Right lobe of liver (tissue), 6 donors: ENCODE data around the gene TANGO2. TPM values are rescaled to one million over a fixed set of nuclear protein-coding genes. Genes with fewer than 3 reads are reported as not detected.

Experiments used
- ATAC-seq, 4 donors: fragments of 200-7000 bp; cut with Tn5 transposase; one replicate each; pipeline ENCODE4 v1.9.1; 2020; ENCODE audit warnings: mild to moderate bottlenecking in 4 of 4, moderate library complexity in 4 of 4
- DNase-seq, 3 donors: peaks; one replicate each; pipeline ENCODE4 v3.0.0-alpha.2; 2020
- H3K27ac ChIP-seq, 3 donors: fragments of 200-600 bp; one replicate each; pipeline ENCODE4 v1.8.0; 2022
- H3K27me3 ChIP-seq, 2 donors: fragments of 200-600 bp; one replicate each; pipeline ENCODE4 v1.8.0; 2022
- H3K36me3 ChIP-seq, 4 donors: fragments of 200-600 bp; sonication (generic) in 1 of 4; one replicate each; pipeline versions ENCODE4 v1.5.1 to v1.8.0; 2017 to 2022; ENCODE audit warnings: control low read depth in 1 of 4
- H3K4me1 ChIP-seq, 4 donors: fragments of 200-600 bp; sonication (generic) in 1 of 4; one replicate each; pipeline versions ENCODE4 v1.5.1 to v1.8.0; 2017 to 2022; ENCODE audit warnings: control low read depth in 1 of 4
- H3K4me3 ChIP-seq, 3 donors: fragments of 200-600 bp; one replicate each; pipeline ENCODE4 v1.8.0; 2022
- H3K9me3 ChIP-seq, 4 donors: fragments of 200-600 bp; sonication (generic) in 1 of 4; one replicate each; pipeline versions ENCODE4 v1.5.1 to v1.8.0; 2017 to 2022; ENCODE audit warnings: control low read depth in 1 of 4
- POLR2A ChIP-seq: fragments of 450-650 bp; IDR thresholded peaks from one replicate; pipeline ENCODE4 v1.6.1; 2017; ENCODE audit warnings: antibody characterized with exemption, mild to moderate bottlenecking
- WGBS: methylation state at CpG from one replicate; pipeline ENCODE4 v1.1.6; 2018; ENCODE audit warnings: low coverage, low lambda C conversion rate; ENCODE audit not compliant: insufficient coverage; ENCODE audit errors: missing lambda C conversion rate; 5-methylcytosine and 5-hydroxymethylcytosine counted together
- intact Hi-C, 2 donors: fragments of 100-400 bp; cut with DNase I; formaldehyde crosslinking; loops; one replicate each; pipeline versions ENCODE4 v1.11.2 to v1.14.1; 2022
- total RNA-seq, 6 experiments: library from RNA; depleted of rRNA in 2 of 6; stranded (reverse); fragments of >200 nt in 2 of 6; fragmentation: NEBNext Ultra II Directional in 3 of 6; extraction: Animal tissue kit (Norgen Biotek cat#: 25700) in 3 of 6; gene quantifications; one replicate each; pipeline versions ENCODE4 v1.1.0 to v1.2.4, GENCODE V29; 2016 to 2023
- TF ChIP-seq, protein P1 (sequence below), 4 donors: fragments of 200-600 bp in 3 of 4; fragments of 450-650 bp in 1 of 4; IDR thresholded peaks; one replicate each; pipeline versions ENCODE4 v1.5.1 to v1.8.0; 2016 to 2022; ENCODE audit warnings: antibody characterized with exemption in 4 of 4, mild to moderate bottlenecking in 2 of 4
- donor health status: DM: no; HTN: yes; CAD: no.
- donor health status: DM: no; HTN: no; CAD: no.
- donor health status: DM: no; HTN: no; CAD: no.
- donor health status: DM: no; HTN: yes; CAD: no.
- donor health status: DM: no; HTN: yes; CAD: no.

The TANGO2 gene
- total RNA-seq, 6 experiments from 2014 or later: 11.0 to 27.0 (median 15.5) TPM

GRCh38 chr22:20083891-20084546, 63.1 kb downstream of the TANGO2 start:
- intact Hi-C loops: no loop called here

GRCh38 chr22:20084547-20085413, 63.9 kb downstream of the TANGO2 start:
- DNase-seq: peak; percentile 76 to 92 (median 89)
- WGBS: 31% methylated on average over 18 of the region's 23 CpGs
- H3K4me3 ChIP-seq: no peak overlapping the region
- H3K36me3 ChIP-seq: peaks cover 2 to 42% (median 23%) of the 10 kb centered on the region in 4 donors
- ATAC-seq: peak; percentile 46 to 60 (median 56)
- peaks cover 0 to 46% (median 28%) of the 10 kb centered on the region in 4 donors for H3K4me1 ChIP-seq
- no peaks in the 10 kb centered on the region for H3K27me3 ChIP-seq
- TF ChIP-seq POLR2A: no peak
- TF ChIP-seq, protein P1, sequence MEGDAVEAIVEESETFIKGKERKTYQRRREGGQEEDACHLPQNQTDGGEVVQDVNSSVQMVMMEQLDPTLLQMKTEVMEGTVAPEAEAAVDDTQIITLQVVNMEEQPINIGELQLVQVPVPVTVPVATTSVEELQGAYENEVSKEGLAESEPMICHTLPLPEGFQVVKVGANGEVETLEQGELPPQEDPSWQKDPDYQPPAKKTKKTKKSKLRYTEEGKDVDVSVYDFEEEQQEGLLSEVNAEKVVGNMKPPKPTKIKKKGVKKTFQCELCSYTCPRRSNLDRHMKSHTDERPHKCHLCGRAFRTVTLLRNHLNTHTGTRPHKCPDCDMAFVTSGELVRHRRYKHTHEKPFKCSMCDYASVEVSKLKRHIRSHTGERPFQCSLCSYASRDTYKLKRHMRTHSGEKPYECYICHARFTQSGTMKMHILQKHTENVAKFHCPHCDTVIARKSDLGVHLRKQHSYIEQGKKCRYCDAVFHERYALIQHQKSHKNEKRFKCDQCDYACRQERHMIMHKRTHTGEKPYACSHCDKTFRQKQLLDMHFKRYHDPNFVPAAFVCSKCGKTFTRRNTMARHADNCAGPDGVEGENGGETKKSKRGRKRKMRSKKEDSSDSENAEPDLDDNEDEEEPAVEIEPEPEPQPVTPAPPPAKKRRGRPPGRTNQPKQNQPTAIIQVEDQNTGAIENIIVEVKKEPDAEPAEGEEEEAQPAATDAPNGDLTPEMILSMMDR (IDR thresholded peaks at IDR 0.05): peak; percentile 18 to 37 (median 28)
- intact Hi-C loops: no loop called here
- no peaks in the 10 kb centered on the region for H3K9me3 ChIP-seq
- peak overlapping the region in 2 of 3 donors; percentile 72 to 74 for H3K27ac ChIP-seq

More at GRCh38 chr22:20083891-20084546, 63.1 kb downstream of the TANGO2 start:
- H3K4me3 ChIP-seq: no peak overlapping the region
- TF ChIP-seq, protein P1 (IDR thresholded peaks at IDR 0.05): no peak
- TF ChIP-seq POLR2A: no peak
- peaks cover 0 to 36% (median 18%) of the 10 kb centered on the region in 4 donors for H3K36me3 ChIP-seq
- H3K27me3 ChIP-seq: no peaks in the 10 kb centered on the region
- peak in 1 of 3 donors; percentile 6 for DNase-seq
- H3K4me1 ChIP-seq: peaks cover 0 to 46% (median 28%) of the 10 kb centered on the region in 4 donors
- WGBS: 48% methylated on average over 5 of the region's 10 CpGs
- no peaks in the 10 kb centered on the region for H3K9me3 ChIP-seq
- peak overlapping the region in 2 of 3 donors; percentile 72 to 74 for H3K27ac ChIP-seq
- ATAC-seq: no peak

DNA sequence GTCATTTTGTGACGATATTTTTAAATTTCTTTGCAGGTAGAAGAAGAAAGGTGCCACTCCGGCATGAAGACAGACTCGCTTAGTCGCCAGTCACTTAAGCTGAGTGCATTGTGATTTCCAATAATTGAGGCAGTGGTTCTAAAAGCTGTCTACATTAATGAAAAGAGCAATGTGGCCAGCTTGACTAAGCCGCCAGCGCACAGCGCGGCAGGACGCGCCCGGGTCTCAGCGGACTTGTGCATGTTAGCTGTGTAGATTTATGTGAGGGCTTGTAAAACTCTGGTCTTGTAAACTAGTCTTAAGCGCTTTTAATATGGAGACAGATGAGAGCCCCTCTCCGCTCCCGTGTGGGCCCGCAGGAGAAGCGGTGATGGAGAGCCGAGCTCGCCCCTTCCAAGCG, 64.7 kb downstream of the TANGO2 start:
- Histone ChIP-seq H3K4me3 (no peak overlapping the region), H3K36me3 (peaks cover 9 to 51% (median 31%) of the 10 kb centered on the region in 4 donors), H3K9me3 (no peaks in the 10 kb centered on the region), H3K27me3 (no peaks in the 10 kb centered on the region), H3K4me1 (peaks cover 0 to 46% (median 28%) of the 10 kb centered on the region in 4 donors), H3K27ac (peak overlapping the region in 2 of 3 donors; percentile 72 to 74)
- DNase-seq (no peak), ATAC-seq (no peak)
- TF ChIP-seq POLR2A: no peak
- TF ChIP-seq, protein P1 (IDR thresholded peaks at IDR 0.05): no peak
- intact Hi-C loops: no loop called here
- 90% methylated on average over 10 of the region's 20 CpGs for WGBS

- TF ChIP-seq, protein P1 (IDR thresholded peaks at IDR 0.05): no peak
- TF ChIP-seq POLR2A: no peak
- H3K4me1 ChIP-seq: peaks cover 0 to 44% (median 26%) of the 10 kb centered on the region in 4 donors
- DNase-seq (no peak), ATAC-seq (no peak)
- H3K36me3 ChIP-seq: peaks cover 9 to 56% (median 34%) of the 10 kb centered on the region in 4 donors
- no peak overlapping the region for H3K4me3 ChIP-seq
- H3K9me3 ChIP-seq: no peaks in the 10 kb centered on the region
- WGBS: 87% methylated on average over 11 of the region's 24 CpGs
- no peak overlapping the region for H3K27ac ChIP-seq
- H3K27me3 ChIP-seq: no peaks in the 10 kb centered on the region
- intact Hi-C loops: no loop called here
Observed at GRCh38 chr22:20086101-20086599, 65.2 kb downstream of the TANGO2 start.
